ENCODE results near the gene COL28A1. TPM values are rescaled to one million over a fixed set of nuclear protein-coding genes. Genes with fewer than 3 reads are reported as not detected.

Gene COL28A1
- total and polyA plus RNA-seq, 4 donors: 0.05 to 0.50 (median 0.18) TPM

- Histone ChIP-seq H3K9ac (ENCODE audit: low read depth in 1 of 2, low read length in 2 of 2) (no peak overlapping the region), H3K9me3 (ENCODE audit: control insufficient read depth in 4 of 4, low read length in 3 of 4) (no peaks in the 10 kb centered on the region), H3K4me3 (ENCODE audit: low read depth in 1 of 3, low read length in 3 of 3) (no peak overlapping the region), H3K27me3 (ENCODE audit: control insufficient read depth in 4 of 4, insufficient read depth in 4 of 4, low read length in 3 of 4) (no peaks in the 10 kb centered on the region), H3K36me3 (ENCODE audit: control insufficient read depth in 4 of 4, insufficient read depth in 3 of 4, low read depth in 1 of 4, low read length in 3 of 4) (peaks cover 0 to 5% (median 0%) of the 10 kb centered on the region in 4 donors), H3K27ac (ENCODE audit: low read depth in 1 of 2, low read length in 2 of 2) (no peak overlapping the region), H3K4me1 (ENCODE audit: control insufficient read depth in 4 of 4, insufficient read depth in 4 of 4, low read length in 3 of 4) (peaks cover 0 to 10% (median 7%) of the 10 kb centered on the region in 4 donors)
- no peak for TF ChIP-seq ATF3 (IDR thresholded peaks at IDR 0.05)
- no peak for TF ChIP-seq SP1 (IDR thresholded peaks at IDR 0.05)
- TF ChIP-seq, protein P1, sequence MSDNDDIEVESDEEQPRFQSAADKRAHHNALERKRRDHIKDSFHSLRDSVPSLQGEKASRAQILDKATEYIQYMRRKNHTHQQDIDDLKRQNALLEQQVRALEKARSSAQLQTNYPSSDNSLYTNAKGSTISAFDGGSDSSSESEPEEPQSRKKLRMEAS (IDR thresholded peaks at IDR 0.05): no peak
- TF ChIP-seq NR2F2 (IDR thresholded peaks at IDR 0.05): no peak
- no peak for TF ChIP-seq HNF4G (IDR thresholded peaks at IDR 0.05)
- TF ChIP-seq FOXA1 (IDR thresholded peaks at IDR 0.05): no peak
- TF ChIP-seq, protein P2, sequence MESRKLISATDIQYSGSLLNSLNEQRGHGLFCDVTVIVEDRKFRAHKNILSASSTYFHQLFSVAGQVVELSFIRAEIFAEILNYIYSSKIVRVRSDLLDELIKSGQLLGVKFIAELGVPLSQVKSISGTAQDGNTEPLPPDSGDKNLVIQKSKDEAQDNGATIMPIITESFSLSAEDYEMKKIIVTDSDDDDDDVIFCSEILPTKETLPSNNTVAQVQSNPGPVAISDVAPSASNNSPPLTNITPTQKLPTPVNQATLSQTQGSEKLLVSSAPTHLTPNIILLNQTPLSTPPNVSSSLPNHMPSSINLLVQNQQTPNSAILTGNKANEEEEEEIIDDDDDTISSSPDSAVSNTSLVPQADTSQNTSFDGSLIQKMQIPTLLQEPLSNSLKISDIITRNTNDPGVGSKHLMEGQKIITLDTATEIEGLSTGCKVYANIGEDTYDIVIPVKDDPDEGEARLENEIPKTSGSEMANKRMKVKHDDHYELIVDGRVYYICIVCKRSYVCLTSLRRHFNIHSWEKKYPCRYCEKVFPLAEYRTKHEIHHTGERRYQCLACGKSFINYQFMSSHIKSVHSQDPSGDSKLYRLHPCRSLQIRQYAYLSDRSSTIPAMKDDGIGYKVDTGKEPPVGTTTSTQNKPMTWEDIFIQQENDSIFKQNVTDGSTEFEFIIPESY (IDR thresholded peaks at IDR 0.05): no peak
- no peak for TF ChIP-seq EGR1 (IDR thresholded peaks at IDR 0.05; ENCODE audit: low read depth in 2 of 2)
- TF ChIP-seq RXRA (IDR thresholded peaks at IDR 0.05): no peak
- no peak for TF ChIP-seq FOXA2 (IDR thresholded peaks at IDR 0.05)
- TF ChIP-seq GABPA (IDR thresholded peaks at IDR 0.05 in 1 of 2, conservative IDR thresholded peaks at IDR 0.05 in 1 of 2): no peak
- no peak for TF ChIP-seq YY1 (IDR thresholded peaks at IDR 0.05)
- no peak for TF ChIP-seq TAF1 (conservative IDR thresholded peaks at IDR 0.05)
- TF ChIP-seq CTCF (IDR thresholded peaks at IDR 0.05; ENCODE audit: low read depth, low read length, missing input control): no peak
- TF ChIP-seq JUND (IDR thresholded peaks at IDR 0.05): no peak
- no peak for TF ChIP-seq HNF4A (conservative IDR thresholded peaks at IDR 0.05)
- no peak for TF ChIP-seq RAD21 (IDR thresholded peaks at IDR 0.05)
- no peak for DNase-seq (ENCODE audit: low spot score)
- WGBS: 77% methylated on average over 1 of the region's 1 CpG
These were observed 42.2 kb upstream of the COL28A1 start for GRCh38 chr7:7577888-7578287.

DNA sequence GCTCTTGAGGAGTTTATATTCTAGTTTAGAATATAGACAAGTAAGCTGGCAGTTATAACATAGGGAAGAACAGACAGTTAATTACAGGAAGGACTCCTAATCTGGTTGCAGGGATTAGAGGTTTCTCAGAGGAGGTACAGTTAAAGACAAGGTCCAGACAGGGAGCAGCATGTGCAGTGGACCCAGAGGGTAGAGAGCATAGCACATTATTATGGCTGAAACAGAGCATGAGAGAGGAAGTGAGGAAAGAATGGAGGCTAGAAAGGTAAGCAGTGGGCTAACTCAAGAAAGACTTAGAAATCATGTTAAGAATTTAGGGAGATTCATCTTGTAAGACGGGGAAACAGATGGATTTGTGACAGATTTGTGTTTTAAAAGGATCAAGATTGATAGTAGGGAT is 40.7 kb upstream of the COL28A1 start:
- TF ChIP-seq SP1 (IDR thresholded peaks at IDR 0.05) (no peak), HNF4G (IDR thresholded peaks at IDR 0.05) (no peak), FOXA1 (IDR thresholded peaks at IDR 0.05) (no peak)
- 94% methylated on average over 1 of the region's 1 CpG for WGBS

More for the DNA sequence above, 40.7 kb upstream of the COL28A1 start:
- Histone ChIP-seq H3K9ac (ENCODE audit: low read depth in 1 of 2, low read length in 2 of 2) (no peak overlapping the region), H3K4me1 (ENCODE audit: control insufficient read depth in 4 of 4, insufficient read depth in 4 of 4, low read length in 3 of 4) (peaks cover 0 to 16% (median 11%) of the 10 kb centered on the region in 4 donors), H3K27ac (ENCODE audit: low read depth in 1 of 2, low read length in 2 of 2) (no peak overlapping the region), H3K36me3 (ENCODE audit: control insufficient read depth in 4 of 4, insufficient read depth in 3 of 4, low read depth in 1 of 4, low read length in 3 of 4) (peaks cover 0 to 4% (median 0%) of the 10 kb centered on the region in 4 donors), H3K27me3 (ENCODE audit: control insufficient read depth in 4 of 4, insufficient read depth in 4 of 4, low read length in 3 of 4) (no peaks in the 10 kb centered on the region), H3K4me3 (ENCODE audit: low read depth in 1 of 3, low read length in 3 of 3) (no peak overlapping the region), H3K9me3 (ENCODE audit: control insufficient read depth in 4 of 4, low read length in 3 of 4) (no peaks in the 10 kb centered on the region)
- DNase-seq (ENCODE audit: low spot score): no peak

Data from liver (tissue), 9 donors.